Neural progenitor cell (in vitro differentiated cells): Measurements from ENCODE around the gene CCSER1.

Experiments used
- CTCF ChIP-seq: fragments of 200-600 bp; sonication (generic); IDR thresholded peaks from 2 replicates; pipeline ENCODE4 v1.5.1; 2017; ENCODE audit warnings: antibody characterized with exemption, mild to moderate bottlenecking
- EZH2 ChIP-seq: fragments of 200-600 bp; sonication (generic); IDR thresholded peaks from 2 replicates; pipeline ENCODE4 v1.6.1; 2017; ENCODE audit warnings: antibody characterized with exemption, mild to moderate bottlenecking, moderate library complexity
- EZH2phosphoT487 ChIP-seq: fragments of 200-600 bp; sonication (generic); IDR thresholded peaks from 2 replicates; pipeline ENCODE4 v1.6.1; 2017; ENCODE audit warnings: antibody characterized with exemption

- TF ChIP-seq EZH2 (no peak), CTCF (no peak), EZH2phosphoT487 (no peak)
These were observed 127.2 kb downstream of the CCSER1 start for GRCh38 chr4:90254357-90254756.
